ENCODE data around the gene INTS3.
A peak's percentile ranks its signal among the peaks of the same experiment; 100 is the strongest.
"Not testable (repeated sequence)": the region's sequence is repeated elsewhere in the genome, so short reads cannot be mapped to it uniquely, and the experiment has no call there.

Gene INTS3

DNA sequence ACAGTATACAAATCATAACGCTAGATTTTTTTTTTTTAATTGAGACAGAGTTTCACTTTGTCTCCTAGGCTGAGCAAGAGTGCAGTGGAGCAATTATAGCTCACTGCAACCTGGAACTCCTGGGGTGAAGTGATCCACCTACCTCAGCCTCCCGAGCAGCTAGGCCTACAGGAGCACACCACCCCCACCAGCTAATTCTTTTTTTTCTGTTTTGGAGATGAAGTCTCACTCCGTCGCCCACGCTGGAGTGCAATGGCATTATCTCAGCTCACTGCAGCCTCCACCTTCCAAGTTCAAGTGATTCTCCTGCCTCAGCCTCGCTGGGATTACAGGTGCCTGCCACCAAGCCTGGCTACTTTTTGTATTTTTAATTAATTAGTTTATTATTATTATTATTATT, 28.1 kb upstream of the INTS3 start:
- DNase-seq: no peak

DNA sequence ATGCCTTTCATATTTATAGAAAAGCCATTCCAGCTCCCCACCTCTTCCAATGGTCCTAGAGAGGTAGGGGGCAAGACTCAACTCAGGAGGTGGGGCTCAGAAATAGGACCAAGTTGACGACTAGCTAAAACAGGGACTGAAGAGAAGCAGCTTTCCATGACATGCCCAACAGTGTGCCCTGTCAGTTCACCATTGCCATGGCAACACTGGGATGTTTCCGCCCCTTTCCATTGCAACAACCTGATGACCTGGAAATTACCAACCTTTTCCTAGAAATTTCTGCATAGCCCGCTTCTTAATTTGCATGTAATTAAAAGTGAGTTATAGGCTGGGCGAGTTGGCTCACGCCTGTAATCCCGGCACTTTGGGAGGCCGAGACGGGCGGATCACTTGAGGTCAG, 22.4 kb upstream of the INTS3 start:
- no peak for DNase-seq

DNA sequence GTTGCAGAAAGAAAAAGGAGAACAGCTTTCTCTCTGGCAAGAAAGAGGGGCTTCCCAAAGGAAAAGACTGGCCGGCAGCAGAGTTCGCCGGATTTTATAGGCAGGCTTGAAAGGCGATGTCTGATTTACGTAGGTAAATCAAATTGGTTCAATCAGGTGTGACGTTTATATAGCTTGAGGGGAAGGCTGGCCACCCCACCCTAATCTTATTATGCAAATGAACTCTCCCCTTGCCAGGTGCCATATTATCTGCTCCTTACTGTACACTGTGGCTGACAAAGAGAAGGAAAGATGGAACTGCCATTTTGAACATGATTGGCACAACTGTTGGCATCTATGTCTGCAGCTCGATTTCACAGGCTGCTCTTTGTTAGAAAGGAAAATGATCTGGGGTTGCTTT, 16.8 kb upstream of the INTS3 start:
- DNase-seq: no peak

DNA sequence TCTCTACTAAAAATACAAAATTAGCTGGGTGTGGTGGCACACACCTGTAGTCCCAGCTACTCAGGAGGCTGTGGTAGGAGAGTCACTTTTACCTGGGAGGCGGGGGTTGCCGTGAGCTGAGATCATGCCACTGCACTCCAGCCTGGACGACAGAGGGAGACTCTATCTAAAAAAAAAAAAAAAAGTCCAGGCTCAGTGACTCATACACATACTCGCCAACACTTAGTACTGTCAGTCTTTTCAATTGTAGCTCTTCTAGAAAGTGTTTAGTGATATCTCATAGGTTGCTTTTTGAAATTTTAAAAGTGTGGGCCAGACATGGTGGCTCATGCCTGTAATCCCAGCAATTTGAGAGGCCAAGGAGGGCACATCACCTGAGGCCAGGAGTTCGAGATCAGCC, 11.6 kb upstream of the INTS3 start:
- not testable (repeated sequence) for DNase-seq

DNA sequence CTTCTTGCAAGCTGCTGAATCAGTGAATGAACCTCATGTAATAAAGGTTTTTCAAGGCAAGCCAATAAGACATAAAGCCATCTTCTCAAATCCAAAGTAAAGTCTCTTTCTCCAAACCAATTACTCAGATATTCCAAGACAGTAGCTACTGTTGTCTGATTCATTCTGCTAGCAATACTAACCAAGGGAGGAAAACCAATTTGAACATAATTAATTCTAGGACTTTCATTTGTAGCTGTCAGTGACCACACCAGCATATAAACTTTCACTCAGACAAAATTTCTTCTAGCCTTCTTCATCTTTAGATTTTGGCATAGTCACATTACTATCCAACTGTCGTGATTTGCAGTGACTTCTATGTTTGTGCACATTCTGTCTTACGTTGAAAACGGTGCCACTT, 10.5 kb upstream of the INTS3 start:
- no peak for DNase-seq

DNA sequence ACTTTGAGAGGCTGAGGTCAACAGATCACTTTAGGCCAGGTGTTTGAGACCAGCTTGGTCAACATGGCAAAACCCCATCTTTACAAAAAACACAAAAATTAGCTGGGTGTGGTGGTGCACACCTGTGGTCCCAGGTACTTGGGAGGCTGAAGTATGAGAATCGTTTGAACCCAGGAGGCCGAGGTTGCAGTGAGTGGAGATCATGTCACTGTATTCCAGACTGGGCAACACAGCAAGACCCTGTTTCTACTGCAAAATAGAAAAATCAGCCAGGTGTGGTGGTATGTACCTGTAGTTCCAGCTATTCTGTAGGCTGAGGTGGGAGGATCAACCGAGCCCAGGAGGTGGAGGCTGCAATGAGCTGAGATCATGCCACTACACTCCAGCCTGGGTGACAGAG, 4.2 kb upstream of the INTS3 start:
- no peak for DNase-seq

DNA sequence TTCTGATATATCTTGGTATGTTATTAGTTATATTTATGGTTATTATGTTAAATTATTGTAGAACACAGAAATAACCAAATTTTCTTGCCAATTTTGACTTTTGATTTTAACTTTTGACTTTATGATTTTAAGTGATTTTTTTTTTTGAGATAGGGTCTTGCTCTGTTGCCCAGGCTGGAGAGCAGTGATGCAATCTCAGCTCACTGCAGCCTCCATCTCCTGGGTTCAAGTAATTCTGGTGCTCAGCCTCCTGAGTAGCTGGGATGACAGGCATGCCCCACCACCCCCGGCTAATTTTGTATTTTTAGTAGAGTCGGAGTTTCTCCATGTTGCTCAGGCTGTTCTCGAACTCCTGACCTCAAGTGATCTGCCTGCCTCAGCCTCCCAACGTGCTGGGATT, 3.2 kb upstream of the INTS3 start:
- DNase-seq: not testable (repeated sequence)

DNA sequence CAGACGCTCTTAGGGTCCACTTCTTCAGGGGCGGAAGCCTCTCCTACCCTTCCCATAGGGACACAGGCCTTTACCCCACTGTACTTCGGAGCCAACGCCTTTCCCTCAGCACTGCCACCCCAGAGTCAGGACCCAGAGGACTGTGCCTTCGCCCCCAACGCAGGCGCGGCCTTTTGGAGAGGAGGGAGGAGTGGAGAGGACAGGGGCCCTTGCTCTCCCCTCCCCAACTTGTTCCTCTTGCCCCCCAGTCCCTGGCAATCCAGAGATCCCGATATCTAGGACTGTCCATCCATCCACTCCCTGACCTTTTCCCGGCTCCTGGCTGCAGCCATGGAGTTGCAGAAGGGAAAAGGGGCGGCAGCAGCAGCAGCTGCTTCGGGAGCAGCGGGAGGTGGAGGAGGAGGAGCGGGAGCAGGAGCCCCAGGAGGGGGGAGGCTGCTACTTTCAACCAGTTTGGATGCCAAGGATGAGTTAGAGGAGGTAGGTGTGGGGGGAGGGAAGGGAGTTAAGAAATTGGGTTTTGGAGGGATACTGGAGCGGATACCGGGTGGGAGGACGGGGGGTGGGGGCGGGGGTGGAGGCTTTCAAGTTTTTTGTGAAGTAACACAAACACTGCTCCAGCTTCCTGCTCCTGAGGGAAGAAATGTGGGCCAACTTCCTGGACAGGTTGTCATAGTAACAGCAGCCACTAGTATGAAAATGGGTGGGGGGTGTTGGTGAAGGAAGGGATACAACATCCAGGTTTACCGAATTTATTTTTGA, 636 bp downstream of the INTS3 start:
- peak; percentile 71 for DNase-seq

DNA sequence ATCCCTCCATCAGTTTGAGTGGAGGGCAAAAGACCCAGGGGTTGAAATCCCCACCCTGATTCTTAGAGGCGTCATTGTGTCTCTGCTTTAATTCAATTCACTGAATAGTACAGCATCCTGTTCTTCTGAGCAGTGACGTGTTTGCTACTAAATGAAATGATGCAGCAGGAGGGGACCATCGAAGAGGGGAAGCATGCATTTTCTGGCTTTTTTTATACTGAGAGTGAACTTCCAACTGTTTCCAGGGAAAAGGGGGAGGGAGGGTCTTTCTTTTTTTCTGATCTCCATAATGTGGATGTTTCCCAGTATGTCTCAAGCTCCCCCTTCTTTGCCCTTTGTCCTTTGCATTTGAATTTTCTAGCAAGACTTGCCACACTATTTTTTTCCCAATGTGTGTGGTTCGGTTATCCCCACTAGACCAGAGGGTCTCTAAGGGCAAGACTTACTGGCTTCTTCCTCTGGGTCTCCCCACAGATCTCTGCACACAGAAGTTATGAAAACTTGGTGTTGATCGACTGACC, 2.7 kb downstream of the INTS3 start:
- no peak for DNase-seq

DNA sequence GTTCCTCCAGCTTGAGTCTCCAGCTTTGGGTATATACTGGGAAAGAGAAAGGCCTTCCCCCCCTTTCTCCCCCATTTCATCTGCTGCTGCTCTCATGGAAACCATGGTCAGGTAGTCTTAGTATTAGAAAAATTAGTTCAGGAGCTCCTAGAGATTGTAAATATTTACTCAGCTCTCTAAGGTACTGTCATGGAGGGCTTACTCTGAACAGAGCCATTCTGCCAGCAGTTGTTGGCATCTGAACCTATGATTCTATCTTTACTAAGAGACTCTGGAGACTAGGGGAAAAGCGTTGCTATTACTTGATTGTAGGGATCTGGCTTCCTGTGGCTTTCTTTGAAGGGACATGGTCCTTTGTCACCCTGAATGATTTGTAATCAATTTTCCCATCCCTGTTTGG, 6.1 kb downstream of the INTS3 start:
- DNase-seq: no peak

DNA sequence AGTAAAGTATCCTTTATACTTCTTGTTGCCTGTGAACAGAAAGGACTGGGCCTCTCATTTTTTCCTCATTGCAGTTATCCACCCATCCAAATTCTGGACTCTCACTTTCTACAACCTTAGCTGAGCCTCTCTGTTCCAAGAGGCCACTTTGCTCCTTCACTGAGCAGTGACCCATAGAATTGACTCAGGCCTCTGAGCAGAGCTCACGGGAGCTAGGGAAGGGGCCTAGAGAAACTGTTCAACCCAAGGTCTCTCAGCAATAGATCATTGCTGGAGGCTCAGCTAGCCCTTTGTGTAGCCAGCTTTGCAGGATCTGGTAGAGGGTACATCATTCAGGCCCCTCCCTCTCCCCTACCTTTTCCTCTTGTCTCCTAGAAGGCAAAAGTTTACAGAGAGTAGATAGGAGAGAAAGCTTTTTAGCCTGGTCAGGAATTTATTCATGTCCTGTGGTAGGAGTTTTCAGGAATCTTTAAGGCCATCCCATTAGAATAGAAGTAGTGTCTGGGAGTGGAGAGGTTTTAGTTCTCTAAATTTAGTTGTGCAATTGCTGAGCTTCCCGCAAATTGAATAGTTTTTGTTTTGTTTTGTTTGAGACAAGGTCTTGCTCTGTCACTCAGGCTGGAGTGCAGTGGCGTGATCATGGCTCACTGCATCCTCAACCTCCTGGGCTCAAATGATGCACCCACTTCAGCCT, 6.7 kb downstream of the INTS3 start:
- no peak for DNase-seq

DNA sequence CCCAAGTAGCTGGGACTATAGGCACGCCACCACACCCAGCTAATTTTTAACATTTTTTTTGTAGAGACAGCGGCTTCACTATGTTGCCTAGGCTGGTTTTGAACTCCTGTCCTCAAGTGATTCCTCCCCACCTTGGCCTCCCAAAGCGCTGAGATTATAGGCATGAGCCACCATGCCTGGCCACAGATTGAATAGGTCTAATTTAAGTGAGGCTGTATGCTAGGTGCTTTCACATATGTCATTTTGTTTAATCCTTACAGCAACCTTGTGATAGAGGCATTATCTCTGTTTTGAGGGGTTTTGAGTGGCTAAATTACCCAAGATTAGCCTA, 7.2 kb downstream of the INTS3 start:
- no peak for DNase-seq

DNA sequence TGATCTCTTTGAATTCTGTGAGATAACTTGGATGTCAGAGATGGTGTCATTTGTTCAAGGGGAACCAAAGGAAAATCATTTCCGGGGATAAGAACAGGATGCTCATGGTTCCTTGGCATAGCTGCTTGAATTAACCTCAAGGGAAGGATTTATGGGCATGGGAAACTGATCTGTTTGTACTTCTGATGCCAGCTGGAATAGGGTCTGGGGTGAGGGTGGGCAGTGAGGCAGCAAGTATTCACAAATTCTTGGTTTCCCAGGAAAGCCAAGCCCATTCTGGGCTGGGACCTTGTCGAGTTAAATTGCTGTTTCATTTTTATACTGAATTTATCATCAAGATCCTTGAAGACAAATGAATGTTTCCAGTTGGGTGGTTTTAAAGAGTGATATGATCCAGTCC, 14.1 kb downstream of the INTS3 start:
- DNase-seq: no peak

DNA sequence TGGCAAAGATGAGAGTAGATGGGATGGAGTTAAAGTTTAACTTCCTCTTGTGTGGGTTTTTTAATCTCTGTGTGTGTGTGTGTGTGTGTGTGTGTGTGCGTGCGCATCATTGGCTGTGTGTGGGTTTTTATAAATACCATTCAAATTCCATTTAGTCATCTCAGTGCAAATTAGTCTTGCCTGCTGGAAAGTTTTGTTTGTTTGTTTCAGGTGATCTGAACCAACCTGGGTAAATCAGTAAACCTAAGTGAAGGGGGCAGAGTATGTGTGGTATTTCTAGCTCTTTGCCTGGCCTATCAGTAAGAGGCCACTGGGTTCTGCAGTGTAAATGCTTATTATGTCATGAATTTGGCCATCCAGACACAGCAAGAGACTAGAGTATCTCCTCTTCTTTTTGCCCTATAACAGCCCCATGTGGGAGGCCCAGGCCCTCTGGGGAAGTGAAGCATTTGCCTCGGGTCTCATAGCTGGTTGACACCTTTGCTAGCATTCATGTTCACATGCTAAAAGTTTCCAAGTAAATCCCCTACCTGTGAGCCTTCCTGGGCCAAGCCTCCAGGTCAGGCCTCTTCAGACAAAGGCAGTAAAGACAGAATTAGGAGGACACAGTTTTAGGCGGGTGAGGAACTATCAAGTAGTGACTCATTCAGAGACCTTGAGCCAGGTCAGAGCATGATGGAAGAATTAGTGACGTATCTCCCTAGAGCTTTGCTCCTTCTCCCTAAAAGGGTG, 14.7 kb downstream of the INTS3 start:
- DNase-seq: no peak

DNA sequence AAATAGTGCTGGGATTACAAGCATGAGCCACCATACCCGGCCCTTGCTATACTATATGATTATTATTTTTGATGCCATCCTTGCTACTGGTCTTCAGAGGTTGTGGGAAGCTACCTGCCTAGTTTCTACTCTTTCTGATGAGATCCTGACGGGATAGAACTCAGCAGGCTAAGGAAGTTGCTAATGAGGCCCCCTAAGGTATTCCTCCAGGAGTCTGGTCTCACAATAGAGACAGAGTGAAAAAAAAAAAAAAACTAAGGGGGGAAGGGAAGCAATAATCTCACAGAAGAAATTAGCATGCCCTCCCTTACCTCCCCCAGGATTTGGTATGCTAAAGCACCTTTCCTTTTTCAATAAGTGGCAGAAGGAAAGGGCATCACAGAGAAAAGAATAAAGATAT, 17.6 kb downstream of the INTS3 start:
- DNase-seq: no peak

DNA sequence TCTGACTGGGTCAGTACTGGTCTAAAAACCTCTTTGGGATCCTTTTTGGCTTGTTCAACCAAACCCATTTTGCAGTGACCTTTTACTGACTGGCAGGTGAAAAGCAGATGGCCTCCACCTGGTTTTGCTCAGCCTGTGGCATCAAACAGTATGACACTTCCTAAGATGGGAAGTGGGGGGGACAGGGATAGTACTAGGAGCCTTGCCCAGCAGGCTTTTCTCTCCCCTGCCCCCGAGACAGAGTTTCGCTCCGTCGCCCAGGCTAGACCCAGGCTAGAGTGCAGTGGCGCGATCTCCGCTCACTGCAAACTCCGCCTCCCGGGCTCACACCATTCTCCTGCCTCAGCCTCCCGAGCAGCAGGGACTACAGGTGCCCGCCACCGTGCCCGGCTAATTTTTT, 18.3 kb downstream of the INTS3 start:
- DNase-seq: no peak

DNA sequence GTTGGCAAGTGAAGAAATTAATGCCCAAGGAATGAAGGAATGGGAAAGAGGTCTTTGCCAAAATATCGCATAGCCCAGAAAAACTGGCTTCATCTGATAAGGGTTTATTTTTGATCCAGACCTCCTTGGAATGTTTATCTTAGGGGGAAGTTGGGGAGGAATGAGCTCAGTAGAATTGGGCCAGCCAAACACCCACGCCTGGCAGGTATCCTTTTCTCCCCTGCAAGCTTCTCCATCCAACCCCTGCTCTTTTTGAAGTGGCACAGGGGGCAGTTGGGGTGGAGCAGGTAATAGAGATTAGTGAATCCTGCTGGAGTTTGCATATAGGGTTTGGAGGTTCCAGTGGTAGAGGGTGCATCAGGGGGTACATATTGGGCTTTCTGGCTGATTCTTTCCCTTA, 21.1 kb downstream of the INTS3 start:
- no peak for DNase-seq

DNA sequence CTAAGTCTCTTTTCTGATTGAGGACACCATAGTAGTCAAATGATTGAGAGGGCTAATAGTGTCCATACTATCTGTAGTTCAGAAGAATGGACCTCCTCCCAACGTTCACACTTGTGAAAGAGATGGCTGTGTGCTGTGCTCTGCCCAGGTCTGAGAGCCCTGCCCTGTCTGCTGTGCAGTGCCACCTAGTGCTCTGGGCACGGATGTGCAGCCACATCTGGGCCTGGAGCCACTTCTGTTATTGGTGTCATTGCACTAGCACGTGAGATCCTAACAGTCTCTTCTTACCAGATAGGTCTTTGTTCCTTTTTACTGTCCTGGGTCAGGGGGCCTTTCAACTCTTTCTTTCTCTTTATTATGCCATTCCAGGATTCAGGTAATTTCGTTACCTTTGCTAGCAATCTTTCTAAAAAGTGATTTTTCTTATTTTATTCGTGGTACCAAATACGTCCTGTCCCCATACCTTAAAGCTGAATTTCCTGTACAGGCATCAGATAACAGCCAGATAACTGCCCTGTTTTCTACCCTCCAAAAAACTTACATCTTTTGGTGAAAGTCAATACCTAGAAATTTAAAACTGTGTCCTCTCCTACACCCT, 21.7 kb downstream of the INTS3 start:
- DNase-seq: peak; percentile 85

DNA sequence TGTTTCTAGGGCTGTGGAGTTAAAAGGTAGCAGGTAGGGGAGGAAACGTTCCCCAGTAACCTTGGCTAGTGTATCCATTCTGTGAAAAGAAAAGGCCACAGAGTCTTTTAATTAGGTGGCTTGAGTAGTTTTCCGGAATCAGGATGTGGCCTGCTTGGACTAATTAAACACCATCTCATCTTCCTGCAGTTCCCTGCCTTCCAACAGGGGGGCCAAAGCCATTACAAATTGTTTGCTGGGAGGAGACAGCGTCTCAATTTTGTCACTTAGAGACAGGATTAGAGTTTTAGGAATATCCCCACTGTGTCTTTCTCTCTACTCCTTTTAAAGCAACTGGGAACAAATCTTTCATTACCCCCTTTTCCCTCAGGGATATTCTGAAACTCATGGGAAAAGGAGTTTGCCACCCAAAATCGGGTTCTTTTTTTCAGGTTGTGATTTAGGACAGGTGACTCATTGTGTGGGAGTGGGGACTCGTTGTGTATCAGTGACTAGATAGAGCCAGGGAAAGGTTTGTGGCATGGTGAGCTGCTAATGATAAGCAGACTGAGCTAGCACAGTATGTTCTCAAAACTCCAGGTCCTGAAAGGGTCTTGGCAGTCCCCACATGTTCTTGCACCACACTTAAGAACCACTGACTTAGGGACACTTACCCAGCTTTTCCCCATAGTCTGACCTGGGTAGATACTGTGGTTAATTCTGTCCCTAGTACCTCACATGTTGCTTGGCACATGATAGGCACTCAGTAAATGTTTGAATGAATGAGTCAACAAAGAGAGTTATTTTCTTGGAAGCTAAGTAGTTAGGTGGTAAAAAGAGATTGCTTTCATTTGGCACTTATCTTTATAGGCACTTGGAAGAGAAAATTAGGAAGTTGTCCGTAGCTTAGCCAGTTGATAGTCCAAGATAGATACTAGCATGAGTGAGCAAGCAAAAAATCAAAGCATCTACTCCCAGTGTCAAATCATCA, 22.5 kb downstream of the INTS3 start:
- DNase-seq: no peak

DNA sequence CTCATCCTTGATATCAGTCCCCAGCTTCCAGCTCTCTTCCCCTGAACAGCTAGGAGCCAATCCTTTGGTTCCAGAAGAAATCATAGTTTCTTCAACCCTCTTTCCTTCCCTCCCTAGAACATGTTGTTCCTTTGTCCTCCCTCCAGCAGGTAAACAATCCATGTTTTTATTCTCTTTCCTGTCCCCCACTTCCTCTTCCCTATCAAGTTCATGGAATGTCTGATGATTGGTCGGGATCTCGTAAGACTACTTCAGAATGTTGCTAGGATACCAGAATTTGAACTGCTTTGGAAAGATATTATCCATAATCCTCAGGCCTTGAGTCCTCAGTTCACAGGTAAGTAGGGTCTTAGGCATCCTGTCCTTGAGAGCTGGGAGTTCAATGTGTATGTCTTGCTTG, 24.2 kb downstream of the INTS3 start:
- no peak for DNase-seq

DNA sequence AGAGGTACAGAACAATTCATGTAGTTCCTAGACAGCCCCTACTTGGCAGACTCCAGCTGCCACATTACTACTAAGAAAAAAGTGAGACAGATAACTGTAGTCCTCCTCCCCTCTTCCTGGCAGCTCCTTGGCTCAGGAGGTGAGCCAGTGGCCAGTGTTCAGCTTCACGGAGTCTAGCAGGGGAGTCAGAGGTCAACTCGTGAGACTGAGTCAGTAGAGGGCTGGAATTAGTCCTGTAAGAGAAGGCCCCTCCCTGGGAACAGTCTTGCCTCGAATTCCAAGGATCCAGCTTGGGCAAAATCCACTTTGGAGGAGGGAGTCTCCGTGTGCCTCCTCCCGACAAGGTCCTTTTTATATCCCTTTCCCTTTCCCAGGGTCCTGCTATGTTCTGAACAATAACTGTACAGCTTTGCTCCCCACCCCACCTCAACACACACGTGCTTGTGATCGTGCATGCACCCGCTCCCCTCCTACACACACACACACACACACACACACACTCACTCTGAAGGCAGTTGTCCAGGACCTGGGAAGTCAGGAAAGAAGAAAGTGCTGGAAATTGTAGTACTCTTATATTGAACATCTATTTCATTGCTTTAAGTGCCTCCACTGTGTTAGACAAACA, 24.8 kb downstream of the INTS3 start:
- DNase-seq: no peak

DNA sequence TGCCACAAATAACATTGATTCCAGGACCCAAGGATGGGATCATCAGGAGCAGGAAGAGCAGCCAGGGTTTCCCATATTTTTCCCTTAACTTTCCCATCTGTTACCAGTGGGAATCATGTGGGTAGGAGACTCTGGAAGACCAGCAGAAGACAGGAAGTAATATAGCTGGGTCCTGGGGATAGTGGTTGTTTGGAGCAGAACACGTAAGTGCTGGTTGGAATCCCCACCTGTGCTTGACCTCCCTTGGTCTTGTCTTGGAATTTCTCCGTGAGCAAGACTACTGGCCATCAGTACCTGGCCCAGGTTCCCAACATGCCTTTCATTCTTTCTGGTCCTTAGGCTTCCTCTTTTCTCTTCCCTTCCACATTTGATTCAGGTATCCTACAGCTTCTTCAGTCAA, 26.4 kb downstream of the INTS3 start:
- no peak for DNase-seq
